Stimulated activated CD8-positive, alpha-beta memory T cell treated with anti-CD3 and anti-CD28 coated beads, Interleukin-12 subunit alpha, Interleukin-12 subunit beta, amount 100 ng/mL, for 24 hours (primary cell): ENCODE data around the gene AGTR1.
"Not testable (repeated sequence)": the region's sequence is repeated elsewhere in the genome, so short reads cannot be mapped to it uniquely, and the experiment has no call there.

ENCODE experiments used
- DNase-seq: peaks from one replicate; pipeline ENCODE4 v3.0.0-alpha.2; 2020; ENCODE audit errors: extremely low read depth

The AGTR1 gene

GRCh38 chr3:148758303-148758884 is 60.7 kb downstream of the AGTR1 start:
- DNase-seq, result no peak

DNA sequence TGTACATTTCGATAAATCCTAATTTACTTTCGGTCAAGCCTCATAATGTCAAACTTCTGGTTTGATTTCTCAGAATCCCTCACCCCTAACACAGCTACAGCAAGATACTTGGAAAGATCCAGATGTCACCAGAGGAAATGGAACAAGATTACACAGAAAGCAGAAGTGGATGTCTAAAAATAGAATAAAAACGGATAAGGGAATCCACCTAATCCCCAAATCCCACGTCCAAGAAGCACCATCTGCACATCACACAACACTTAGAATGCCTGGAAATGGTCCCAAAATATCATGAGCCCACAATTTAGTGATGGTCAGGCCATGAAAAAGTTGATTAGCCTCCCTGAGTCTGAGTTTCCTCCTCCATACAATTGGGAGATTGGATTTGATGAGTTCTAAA is 61.7 kb downstream of the AGTR1 start:
- DNase-seq, result no peak

DNA sequence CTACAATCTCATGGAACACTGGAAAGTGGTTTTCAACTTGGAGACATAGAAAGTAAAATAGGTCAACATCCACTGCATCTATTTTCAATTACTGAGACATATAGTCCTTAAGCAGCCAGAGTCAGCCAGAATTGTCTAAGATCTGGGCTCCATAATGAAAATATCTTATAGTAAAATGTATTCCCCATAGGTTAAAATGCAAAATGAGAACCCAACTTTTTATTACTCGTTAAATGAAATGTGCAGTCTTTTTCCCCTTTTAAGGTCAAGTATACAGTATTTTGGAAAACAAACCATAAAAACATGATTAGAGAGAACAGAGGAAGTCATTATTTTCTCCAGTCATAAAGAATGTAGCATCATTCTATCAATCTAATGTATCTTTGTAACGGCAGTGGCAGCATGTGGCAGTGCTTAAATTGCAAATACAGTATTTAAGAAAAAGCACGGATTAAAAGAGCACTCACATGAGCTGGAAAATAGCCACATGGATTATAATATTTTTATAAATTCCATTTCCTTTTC is 65.5 kb downstream of the AGTR1 start:
- no peak for DNase-seq

DNA sequence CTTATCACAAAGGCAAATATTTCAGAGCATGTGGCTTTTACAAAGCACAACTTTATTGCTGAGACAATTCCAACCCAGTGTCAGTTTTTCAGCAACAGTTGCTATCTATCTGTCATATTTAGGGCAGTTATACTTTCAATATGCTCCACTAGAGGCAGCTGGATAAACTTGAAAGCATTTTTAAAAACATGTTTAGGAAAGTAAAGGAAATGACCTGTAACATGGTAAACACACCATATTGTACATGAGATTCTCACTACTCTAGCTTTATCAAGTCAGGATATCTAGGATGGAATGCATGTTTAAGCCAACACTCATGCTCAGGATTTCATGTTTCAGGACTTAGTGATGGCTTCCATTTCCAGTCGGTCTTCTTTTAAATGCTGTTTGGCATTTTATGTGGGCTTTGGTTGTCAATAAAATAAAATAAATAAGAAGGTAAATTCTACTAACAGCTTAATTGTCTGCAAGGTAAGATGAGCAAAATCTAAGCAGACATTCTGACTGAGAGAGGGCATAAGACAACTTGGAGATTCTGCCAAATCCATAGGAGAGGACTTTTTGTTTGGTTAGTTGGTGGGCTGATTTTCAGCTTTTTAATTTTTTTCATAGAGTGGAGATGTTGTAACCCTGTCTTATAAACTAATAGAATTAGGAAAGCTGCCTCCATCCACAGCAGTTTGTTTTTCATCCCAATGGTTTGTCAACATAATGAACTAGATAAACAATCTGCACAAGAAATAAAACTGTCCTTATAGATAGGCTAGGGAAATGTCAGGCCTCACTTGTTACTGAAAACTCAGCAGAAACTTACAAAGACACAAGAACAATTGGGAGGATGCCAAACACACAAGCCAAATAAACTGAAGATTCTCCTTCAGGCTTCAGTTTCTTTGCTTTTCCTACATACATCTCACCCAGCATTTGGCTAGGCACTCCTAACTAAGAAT is 66.6 kb downstream of the AGTR1 start:
- no peak for DNase-seq

- DNase-seq, result no peak
Measured at GRCh38 chr3:148772361-148772760, 74.7 kb downstream of the AGTR1 start.

DNA sequence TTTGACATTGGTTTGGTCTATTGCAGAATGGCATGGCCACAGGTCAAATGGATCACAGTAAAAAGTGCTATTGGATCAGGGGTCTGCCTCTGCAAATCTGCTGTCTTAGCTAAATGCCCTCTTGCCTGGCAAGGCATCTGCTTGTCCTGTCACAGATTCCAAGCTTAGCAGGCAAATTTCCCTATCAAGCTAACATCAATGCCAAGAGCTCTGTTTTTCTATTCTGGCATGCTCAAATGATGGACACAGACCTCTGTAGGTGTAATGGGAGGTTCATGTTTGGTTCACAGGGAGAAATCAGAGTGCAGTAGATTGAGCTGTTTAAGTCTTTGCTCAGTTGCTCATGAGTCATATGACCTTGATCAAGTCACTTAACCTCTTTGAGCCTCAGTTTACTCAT is 75.1 kb downstream of the AGTR1 start:
- DNase-seq, result no peak

DNA sequence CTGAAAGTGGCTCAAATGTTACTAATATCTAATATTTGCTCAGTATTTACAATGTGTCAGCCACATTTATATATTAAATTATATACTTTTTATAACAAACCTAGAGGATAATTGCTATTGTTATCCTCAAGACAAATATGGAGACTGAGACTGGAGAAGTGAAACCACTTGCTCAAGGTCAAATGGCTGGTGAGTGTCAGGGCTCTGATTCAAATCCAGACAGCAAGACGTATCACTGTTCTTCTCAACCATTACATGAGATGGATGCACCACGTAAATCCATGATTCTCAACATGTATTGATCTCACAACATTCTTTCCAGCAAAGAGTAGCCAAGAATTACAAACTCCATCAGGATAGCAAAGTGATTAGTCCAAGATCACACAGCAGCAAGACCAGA is 76.1 kb downstream of the AGTR1 start:
- DNase-seq, result no peak

DNA sequence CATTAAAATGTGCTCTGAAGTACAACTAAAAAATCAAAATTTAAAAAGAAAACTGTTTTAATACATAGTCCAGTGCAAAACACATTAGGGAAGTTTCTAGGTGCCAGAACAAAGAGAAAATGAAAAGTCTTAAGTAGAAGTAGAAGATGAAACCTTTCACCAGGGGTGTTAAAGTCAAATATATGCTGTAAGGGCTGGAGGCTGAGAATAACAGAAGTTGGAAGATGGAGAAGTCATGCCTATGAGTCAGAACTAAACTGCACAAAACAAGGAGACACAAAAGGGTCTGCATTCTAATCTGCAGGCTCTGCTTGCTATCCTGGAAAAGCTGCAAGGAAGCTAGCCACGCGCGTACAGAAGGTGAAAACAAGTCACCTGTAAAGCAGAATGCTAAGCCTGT is 81.2 kb downstream of the AGTR1 start:
- DNase-seq, result no peak

DNA sequence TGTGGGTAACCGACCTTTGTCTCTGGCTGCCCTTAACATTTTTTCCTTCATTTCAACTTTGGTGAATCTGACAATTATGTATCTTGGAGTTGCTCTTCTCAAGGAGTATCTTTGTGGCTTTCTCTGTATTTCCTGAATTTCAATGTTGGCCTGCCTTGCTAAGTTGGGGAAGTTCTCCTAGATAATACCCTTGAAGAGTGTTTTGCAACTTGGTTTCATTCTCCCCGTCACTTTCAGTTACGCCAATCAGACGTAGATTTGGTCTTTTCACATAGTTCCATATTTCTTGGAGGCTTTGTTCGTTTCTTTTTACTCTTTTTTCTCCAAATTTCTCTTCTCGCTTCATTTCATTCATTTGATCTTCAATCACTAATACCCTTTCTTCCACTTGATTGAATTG is 87.3 kb downstream of the AGTR1 start:
- DNase-seq, result not testable (repeated sequence)

- not testable (repeated sequence) for DNase-seq
Measured at GRCh38 chr3:148786159-148786558, 88.5 kb downstream of the AGTR1 start.

GRCh38 chr3:148789146-148789545 is 91.4 kb downstream of the AGTR1 start:
- no peak for DNase-seq

DNA sequence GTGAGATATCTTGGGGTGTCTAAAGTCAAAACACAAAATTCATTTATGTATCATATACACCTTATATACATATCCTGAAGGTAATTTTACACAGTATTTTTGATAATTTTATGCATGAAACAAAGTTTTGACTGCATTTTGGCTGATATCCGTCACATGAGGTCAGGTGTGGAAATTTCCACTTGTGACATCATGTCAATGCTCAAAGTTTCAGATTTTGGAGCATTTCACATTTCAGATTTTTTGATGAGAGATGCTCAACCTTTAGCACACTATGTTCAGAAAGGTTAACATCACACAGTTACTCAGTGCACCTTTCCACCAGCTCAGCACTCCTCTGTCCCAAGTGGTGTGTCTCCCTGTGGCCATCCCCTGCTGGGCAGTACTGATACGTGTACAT is 92.2 kb downstream of the AGTR1 start:
- DNase-seq, result no peak

- no peak for DNase-seq
Measured at GRCh38 chr3:148790370-148790769, 92.7 kb downstream of the AGTR1 start.

GRCh38 chr3:148790851-148791735 is 93.4 kb downstream of the AGTR1 start:
- DNase-seq, result no peak

DNA sequence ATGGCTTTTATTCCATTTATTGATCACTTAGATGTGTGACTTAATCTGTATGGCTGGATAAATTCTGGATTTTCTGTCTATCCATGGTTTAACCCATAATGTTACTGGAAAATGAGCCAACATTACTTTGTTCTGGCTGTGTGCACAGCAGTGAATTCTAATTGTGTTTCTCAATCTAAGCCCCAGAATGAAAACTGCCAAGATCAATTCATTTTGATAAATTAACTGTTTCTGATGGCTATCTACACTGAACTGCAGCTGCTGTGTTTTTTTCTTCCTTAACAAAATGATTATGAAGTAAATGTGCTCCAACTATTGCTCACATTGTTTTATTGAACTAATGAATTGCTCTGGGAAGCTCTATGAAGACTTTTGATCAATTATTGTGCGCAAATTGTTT is 94.2 kb downstream of the AGTR1 start:
- DNase-seq, result no peak

DNA sequence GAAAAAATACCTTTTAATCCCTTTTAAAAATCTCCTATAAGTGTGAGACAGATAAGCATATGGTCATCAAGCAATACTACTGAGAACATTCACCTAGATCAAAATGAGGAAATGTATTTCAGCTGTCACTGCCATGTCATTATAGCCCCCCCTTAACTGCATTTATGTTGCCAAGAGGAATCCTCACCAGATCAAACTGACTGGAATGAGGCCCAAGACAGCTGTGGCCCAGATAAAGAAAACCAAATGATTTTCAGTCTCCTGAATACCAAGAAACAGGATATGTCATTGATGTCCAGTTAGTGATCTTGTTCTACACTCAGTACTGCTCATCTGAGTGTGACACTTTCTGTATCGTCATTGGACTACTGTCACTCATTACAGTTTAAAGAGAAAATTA is 94.8 kb downstream of the AGTR1 start:
- no peak for DNase-seq
